ENCODE measurements around the gene GRHL3.

Gene GRHL3

DNA sequence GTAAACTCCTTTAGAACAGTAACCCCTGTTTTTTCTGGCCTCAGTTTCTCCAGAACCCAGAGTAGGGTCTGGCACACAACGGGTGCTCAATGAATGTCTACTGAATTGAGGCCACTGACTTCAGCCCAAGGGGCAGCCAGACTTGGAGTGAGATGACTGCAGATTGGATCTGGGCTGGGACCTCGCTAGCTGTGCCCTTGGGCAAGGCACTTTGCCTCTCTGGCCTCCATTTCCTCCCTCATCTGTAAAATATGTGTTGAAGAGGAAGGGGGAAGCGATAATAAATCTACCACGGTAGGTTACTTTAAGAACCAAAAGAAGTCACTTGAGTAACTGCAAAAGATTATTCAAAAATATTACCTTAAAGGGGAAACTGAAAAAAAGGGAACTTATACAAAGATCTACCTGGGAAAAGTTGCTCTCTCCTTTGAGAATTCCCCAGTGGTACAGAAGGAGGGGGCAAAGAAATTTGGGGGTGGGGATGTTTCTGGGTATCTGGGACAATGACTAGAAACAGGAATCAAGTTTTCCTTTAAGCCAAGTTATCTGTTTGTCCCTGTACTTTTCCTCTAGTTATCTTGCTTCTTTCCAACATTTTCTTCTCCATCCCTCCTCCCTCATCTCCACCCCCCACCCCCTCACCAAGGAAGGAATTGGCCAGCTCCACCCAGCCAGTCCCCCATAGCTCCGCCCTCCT is 394 bp upstream of the GRHL3 start:
- DNase-seq = no peak

DNA sequence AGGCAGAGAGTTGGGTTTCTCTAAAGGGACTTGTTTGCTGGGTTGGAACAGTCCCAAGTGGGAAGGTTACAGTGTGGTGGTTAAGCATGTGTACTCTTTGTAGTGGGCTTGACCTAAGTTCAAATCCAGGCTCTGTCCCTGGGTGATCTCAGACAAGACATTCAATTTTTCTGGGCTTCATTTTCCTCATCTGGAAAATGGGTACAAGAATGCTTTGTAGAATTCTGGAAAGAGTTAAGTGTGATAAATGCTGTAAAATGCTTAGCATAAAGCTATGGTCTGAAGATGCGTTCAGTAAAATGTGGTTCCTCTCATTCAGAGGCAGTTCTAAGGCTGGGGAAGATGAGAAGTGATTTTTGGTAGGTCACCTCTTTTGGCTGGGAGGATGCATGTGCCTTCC is 805 bp downstream of the GRHL3 start:
- no peak for DNase-seq

DNA sequence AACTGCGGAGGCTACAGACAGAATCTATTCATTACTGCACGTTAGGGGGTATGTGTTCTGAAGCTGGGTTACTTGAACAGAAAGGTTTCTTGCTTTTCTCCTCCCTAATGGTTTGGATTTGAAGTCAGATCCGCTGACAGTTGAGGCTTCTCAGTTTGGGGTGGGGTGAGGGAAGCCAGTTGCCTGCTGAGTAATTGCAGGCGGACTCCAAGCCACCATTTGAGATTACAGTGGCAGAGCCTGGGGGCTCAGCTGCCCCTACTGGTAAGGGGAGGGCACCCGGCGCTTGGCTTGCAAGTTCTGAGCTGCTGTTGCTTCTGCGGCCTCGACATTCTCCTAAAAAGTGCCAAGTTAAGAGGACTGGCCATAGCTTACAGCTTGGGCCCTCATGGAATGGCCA is 2.0 kb downstream of the GRHL3 start:
- DNase-seq = no peak

DNA sequence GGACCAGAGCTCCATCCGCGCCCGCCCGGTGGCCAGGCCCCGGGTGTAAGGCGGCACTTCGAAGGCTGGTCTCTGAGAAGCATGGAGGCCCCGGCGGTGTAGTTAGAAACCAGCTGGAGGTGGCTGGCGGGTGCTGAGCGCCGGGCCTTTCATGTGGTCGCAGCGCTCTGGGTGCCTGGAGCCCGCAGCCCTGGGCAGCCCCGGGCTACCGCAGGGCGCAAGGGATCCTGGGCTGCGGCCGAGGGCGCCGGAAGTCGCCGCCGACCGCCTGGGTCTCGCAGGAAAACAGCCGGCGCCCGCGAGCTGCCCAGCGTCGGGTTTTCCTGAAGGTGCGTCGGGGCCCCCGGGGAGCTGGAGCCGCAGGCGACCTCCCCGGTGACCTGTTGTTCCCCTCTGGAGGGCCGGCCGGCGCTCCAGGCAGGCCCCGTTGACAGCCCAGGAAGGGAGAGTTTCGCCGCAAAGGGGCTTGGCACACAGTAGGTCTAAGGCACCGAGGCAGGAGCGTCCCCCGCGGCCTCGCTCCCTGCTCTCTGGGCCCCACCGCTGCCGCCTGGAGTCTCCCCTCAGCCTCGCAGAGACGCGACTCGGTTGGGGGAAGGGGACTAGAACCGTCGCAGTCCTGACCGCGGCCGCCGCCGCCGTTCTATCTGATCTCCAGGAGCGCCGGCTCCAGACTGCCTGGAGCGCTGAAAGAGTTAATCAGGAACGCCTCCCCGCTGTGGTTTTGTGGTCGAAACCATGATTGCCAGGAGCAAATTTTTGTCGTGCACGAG is 2.7 kb downstream of the GRHL3 start:
- DNase-seq = no peak

DNA sequence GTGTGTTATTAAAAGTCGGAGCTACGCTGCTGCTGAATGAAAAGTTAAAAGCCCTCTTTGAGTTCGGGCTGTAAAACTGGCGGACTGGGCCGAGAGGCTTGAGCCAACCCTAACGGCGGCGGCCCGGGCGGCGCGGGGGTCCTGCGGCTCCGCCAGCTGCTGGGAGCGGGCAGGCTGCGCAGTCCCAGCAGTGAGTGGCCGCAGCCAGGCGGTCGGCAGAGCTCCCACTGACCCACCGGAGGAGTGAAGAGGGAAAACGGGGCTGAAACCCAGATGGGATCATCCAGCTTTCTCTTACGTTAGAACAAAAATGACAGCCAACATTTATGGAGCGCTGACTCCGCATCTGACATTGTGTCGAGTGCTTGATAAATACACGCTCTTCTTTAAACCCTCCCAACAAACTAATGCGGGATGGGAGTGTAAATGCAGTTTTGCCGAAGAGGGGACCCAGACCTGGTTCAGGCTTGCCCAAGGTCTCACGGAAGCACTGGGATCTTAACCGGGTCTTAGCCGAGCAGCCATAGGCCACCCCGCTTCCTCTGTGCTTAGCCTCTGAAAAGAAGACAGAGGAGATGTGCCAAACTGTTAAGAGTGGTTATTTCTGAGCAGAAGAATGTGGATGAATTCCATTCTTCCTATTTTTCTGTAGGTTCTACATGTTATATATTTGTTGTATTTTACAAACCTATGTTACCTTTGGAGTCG is 3.5 kb downstream of the GRHL3 start:
- no peak for DNase-seq

DNA sequence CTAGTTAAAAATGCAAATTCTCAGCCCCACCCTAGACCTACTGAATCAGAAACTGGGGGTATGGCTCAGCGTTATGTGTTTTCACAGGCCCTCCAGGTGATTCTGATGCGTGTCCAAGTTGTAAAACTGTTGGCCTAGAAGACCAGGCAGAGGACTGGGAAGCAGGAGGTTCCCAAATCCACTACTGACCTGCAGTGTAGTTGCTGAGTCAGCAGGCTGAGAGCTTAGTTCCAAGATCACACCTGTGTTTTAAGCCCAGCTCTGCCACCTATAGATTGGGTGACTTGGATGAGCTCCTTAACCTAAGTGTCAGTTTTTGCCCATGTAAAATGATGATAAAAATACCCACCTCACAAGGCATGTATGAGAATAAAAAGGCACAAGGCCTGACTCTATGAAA is 4.1 kb downstream of the GRHL3 start:
- no peak for DNase-seq

DNA sequence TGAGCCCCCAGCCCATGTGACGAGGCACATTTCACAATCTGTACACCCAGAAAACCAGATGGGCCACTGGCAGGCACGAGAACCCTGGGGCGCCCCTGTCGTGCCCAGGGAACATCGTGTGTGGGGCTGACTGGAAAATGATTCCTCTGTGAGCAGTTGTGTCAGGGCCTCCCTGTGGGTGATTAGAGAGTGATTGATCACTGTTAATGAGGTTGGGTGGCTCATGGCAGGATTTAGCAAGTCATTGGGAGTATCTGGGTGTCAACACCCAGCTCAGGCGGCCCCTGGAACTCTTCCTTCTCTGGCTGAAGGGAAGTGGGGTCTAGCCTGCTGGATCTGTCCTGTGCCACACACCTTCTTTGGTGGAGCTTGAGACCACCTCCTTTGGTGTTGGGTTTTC is 5.7 kb downstream of the GRHL3 start:
- DNase-seq = no peak

DNA sequence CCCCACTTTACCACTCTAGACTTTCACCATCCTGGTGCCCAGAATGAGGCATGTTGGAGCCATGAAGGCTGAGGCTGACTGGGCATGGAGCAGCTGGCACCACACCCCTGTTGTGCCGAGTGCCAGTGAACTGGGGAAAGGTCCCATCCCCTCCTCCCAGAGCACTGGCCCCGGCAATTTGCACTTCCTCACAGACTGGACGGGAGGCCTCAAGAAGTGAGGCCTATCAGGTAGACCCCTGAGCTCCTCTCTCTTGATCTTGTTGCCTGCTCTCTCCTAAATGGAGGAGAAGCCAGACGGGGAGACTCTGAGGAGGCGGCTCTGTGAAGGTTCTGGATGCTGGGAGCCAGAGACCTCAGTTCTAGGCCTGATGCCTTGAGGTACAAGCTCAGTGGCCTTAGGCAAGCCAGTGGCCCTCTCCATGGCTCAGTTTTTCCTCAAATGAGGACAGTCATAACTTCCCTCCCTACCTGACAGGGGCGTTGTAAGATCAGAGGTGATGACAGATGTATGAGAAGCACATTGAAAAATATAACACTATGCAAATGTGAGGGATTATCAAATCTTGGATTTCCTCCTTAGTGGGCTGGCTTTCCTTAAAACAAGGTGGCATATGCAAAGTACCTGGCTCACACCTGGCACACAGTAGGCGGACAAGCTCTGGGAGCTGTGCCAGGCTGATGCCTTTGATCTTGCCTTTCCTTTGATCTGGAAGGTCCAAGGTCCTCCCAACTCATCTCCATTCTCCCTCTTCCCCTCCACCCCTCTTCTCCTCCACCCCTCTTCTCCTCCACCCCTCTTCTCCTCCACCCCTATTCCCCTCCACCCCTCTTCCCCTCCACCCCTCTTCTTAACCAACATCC is 6.7 kb downstream of the GRHL3 start:
- DNase-seq = no peak

DNA sequence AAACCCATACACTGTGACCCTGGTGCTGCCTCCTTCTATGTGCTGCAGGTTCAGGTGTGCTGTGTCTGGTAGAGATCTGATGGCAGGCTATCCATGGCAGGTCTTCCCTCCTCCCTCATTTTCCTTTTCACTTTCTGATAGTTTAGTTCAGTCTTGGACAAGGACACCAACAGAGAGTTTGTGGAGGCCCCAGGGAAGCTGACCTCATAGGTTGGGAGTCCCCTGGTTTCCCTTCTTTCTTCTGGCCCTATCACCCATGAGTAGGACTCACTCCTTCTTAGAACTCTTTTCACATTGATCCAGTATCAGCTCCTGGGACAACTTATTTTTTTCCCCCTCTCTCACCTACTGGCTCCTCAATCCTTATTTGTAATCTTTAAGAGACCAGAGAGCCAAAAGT is 8.3 kb downstream of the GRHL3 start:
- DNase-seq = no peak

DNA sequence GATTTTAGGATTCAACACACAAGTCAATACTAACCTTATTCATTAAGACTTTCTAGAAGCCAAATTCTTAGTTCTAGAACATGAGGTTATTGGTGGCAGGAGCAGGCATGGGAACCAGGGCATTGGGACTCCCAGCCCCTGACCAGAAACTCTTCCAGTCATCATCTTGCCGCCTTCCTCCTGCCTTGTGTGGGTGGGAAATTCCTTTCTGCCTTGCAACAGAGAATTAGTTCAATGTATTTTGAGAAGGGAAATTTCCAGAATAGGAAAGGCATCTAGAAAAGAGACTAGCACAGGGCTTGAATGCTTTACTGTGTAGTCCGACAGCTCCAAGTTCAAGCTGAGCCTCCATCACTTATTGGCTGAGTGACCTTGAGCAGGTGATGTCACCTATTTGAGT is 8.7 kb downstream of the GRHL3 start:
- no peak for DNase-seq

DNA sequence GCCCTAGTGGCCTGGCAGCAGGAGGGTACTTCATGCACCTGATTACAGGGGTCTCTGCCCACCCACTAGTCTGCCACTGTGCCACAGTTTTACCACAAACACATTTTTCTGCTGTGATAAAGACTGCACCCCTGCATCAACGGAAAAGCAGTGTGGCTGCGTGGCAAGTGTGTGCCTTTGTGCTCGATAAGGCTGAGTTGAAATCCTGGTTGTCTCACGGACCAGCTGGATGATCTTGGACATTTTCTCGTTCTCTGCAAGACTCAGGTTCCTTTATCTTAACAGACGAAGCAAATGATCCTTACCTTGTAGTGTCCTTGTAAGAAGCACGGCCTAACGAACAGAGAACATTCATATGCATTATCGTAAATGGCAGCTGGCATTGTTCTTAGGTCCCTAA is 10.2 kb downstream of the GRHL3 start:
- no peak for DNase-seq

DNA sequence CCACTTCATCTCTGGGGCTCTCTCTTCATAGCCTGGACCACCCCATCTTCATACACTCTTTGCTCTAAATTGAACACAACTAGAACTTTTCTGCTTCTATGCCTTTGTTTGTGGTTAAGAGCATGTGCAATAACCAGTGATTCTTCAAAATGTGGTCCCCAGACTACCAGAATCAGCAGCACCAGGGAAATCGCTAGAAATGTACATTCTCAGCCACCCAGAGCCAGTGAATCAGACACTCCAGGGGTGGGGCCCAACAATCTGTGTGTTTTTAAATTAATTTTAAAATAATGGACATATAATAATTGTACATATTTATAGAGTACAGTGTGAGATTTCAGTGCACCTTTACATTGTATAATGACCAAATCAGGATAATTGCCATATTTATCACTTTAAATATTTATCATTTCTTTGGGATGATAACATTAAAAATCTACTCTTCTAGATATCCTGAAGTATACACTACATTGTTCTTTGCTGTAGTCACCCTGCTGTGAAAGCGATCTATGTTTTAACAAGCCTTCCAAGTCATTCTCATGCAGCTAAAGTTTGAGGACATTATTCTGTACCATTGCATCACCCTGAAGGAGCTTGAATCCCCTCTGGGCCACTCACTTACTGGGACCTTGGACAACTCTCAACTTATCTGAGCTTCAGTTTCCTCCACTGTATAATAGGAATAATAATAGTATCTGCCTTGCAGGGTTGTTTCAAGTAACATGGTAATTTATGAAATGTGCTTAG is 10.8 kb downstream of the GRHL3 start:
- DNase-seq = no peak

DNA sequence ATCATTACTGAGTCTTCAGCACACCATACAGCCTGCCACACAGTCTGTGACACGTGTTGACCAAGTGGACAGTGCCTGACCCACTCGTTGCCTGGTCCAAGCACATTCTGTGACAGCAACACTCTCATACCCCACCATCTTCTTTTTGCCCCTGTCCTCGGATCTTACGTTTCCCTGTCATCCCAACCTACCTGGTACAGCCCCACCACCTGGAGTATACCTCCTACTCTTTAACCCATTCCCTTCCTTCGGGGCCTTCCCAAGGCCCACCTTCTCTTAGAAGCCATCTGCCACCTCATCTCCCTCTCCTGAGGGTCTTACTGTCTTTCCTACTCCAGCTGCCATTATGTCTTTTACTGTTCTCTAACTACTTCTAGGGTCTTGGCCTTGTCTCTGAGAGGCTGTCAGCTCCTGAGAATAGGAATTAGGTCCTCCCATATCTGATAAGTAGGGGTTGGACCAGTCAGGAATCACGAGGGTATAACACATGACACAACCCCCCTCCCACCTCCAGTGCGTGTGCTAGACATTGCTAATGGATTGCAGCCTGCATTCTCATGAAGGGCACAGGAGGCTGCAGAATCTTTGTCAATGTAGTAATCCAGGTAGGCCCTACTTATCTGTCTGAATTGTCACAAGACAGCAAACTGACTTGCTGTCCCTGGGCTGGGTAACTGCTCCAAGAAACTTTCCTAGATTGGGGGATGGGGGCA is 13.0 kb downstream of the GRHL3 start:
- DNase-seq = no peak

DNA sequence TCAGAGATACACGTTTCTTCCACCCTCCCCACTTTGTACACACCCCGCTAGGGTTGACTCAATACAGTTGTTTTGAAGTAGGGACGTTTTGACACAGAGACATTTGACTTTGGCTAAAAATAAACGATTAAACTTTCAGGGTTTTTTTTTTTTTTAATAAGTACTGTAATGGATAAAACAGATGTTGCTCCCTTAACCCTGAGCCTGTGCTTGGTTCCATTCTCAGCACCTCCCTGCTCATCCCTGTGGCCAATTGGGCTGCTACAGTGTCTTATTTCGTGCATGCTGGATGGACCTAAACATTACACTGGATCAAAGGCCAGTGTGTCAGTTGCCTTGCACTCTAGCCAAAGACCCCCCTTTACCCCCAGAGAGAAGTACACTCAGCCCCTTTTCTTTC is 16.9 kb downstream of the GRHL3 start:
- DNase-seq = no peak

DNA sequence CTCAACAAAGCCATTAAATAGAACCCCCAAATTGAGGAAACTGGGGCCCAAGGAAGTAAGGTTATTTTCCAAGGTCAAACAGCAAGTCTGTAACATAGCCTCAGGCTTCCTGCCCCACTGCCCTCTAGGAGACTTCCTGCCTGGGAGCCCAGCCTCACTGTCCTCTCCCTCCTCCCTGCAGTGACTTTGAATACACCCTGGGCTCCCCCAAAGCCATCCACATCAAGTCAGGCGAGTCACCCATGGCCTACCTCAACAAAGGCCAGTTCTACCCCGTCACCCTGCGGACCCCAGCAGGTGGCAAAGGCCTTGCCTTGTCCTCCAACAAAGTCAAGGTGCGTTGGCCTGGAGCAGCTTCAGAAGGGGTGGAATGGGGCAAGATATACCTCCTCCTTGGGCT is 18.3 kb downstream of the GRHL3 start:
- DNase-seq = no peak

DNA sequence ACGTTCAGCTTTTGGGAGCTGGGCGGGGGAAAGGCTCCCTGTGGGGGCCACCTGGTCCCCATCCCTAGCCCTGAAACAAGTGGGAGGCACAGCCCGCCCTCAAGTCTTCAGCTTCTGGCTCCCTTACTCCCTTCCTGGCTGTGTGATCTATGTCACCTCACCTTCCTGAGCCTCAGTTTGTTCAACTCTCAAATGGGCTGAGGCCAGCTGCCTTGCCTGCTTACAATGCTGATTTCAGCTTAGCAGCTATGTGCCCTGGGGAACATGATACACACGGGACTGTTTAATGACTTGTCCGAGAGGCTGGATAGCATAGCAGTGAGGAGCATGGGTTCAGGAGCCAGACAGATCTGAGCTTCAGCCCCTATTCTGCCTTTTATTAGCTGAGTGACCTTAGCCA is 19.3 kb downstream of the GRHL3 start:
- no peak for DNase-seq

DNA sequence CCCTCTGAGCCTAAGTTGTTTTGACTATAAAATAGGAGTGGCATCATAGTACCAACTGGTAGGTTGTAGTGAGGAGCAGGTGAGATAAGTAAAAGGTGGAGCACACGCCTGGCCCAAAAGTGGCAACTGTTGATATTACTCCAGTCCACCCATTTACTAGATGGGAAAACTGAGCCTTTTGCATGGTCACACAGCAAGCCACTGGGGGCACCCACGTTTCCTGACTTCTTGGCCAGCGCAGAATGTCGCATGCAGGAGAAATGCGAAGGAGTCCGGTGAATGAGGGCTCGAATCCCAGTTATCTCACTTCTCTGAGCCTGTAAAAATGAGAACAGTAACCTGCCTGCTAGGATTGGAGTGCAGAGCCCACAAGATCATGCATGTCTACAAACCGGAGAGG is 20.8 kb downstream of the GRHL3 start:
- no peak for DNase-seq

DNA sequence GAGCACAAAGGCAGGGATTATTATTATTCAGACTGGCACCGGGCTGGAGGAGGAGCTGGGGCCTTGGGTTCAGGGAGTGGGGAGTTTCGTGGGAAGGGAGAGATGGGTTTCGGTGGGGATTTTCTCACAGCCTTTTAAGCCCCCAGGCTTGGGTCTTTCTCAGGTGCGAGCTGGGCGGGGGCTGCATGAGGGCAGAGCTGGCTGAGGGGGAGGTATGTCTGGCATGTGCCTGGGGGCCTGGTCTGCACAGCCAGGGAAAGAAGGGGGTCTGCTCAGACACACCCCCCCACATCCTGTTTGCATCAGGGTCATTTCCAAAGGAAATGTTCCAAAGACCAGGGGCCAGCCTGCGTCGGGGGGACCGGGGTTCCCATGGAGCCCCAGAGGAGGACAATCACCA is 21.6 kb downstream of the GRHL3 start:
- no peak for DNase-seq

DNA sequence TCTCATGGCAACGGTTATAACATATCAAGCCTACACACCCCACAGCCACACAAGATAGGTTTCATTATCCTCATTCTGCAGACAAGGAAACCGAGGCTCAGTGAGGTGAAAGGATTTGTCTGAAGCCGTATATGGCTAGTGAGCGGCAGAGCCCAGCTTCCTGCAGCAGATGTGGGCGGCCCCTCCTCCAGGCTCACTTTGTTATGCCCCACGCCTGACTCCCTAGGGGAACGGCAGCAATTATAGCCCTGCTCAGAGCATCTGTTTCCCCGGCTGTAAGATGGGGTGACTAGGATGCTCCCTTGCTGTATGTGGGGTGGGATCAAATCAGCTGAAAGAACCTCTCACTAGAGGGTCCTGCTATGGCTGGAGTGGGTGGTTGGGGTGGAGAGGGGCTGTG is 22.1 kb downstream of the GRHL3 start:
- no peak for DNase-seq

DNA sequence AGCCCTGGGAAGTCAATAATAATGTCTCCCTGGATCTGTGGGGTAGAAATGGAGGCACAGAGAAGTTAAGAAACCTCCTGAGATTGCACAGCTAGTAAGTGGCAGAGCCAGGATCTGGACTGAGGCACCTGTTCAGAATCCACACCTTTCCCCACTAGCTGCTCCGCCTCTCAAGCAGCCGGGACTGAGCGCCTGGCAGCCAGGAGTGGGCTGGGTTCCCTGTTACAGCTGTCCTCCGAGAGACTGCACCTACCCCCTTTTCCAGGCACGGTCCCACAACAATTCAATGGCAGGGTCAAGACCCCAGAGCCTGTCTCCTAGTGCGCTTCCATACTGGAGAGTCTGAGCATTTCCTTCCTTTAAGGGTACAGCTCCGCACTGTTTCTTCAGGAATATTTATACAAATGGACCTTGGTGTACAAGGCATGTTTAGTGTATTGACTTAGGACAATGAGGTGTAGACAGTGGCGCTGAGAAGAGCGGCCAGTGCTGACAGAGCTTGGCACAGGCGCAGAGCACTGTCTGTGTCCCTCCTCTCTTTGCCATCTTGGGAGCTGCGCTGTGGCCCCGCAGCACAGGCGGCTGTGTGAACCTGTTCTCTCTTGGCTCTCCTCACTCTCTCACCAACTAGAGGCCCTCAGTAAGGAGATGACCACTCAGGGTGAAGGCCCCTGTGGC is 24.4 kb downstream of the GRHL3 start:
- no peak for DNase-seq

DNA sequence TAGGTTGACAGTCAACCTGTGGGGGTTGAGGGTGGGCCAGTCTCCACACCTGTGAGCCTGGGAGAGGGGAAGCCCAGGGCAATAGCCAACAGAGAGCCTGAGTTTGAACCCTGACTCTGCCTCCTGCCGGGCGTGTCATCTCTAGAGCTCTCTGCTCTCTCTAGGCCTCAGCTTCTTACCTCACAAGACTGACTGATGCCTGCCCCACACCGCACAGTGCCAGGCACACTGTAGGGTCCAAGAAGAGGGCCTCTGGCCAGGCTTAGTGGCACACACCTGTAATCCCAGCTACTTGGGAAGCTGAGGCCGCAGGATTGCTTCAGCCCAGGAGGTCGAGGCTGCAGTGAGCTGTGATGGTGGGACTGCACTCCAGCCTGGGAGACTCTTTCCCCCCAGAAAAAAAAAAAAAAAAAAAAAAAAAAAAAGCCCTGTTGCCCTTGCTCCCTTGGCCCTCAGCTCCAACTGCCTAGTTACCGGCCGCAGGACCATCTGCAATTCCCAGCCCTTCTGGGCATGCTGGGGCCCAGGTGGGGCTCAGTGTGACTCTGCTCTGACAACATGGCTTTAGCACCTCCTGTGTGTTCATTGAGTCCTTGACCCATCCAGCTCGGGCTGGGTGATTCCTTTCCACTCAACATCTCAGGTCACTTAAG is 25.1 kb downstream of the GRHL3 start:
- no peak for DNase-seq

Data from NCI-H1930 (cell line).